GM11168 (cell line): ENCODE data around the gene STXBP6.

ENCODE experiments used
- in situ Hi-C: fragments of 300-500 bp; cut with MboI; formaldehyde crosslinking; loops from one replicate; pipeline ENCODE4 v1.12.0; 2022; ENCODE audit warnings: low sequenced_read_pairs; ENCODE audit not compliant: unreplicated experiment

STXBP6 gene

DNA sequence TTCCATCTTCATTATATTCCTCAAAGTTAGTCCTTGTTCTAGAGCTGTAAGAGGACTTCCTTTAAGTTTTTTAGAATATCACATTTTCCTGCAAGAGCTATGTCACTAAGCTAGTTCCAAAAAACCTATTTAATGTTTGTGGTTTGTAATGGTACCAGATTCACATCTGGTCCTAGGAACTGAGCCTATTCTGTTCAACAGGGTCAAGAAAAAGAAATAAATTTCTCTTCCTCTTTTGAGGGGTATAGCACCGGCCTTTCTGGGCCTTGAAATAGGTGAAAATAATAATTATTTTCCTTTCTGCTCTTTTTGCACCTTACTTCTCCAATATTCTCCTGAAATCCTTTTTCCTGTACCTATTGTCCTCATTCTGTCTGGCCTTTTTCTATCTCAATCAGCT lies 3.6 kb upstream of the STXBP6 start:
- in situ Hi-C loops, result loop anchor here (10.0 kb wide), 1 partner anchor 329 kb away; no protein-coding TSS in a partner anchor

- in situ Hi-C loops, result loop anchor here (10.0 kb wide), 1 partner anchor 328 kb away; no protein-coding TSS in a partner anchor
Observed at GRCh38 chr14:25052921-25053320, 3.0 kb upstream of the STXBP6 start.

GRCh38 chr14:25052385-25052784 lies 2.4 kb upstream of the STXBP6 start:
- in situ Hi-C loops, result loop anchor here (10.0 kb wide), 1 partner anchor 328 kb away; no protein-coding TSS in a partner anchor

DNA sequence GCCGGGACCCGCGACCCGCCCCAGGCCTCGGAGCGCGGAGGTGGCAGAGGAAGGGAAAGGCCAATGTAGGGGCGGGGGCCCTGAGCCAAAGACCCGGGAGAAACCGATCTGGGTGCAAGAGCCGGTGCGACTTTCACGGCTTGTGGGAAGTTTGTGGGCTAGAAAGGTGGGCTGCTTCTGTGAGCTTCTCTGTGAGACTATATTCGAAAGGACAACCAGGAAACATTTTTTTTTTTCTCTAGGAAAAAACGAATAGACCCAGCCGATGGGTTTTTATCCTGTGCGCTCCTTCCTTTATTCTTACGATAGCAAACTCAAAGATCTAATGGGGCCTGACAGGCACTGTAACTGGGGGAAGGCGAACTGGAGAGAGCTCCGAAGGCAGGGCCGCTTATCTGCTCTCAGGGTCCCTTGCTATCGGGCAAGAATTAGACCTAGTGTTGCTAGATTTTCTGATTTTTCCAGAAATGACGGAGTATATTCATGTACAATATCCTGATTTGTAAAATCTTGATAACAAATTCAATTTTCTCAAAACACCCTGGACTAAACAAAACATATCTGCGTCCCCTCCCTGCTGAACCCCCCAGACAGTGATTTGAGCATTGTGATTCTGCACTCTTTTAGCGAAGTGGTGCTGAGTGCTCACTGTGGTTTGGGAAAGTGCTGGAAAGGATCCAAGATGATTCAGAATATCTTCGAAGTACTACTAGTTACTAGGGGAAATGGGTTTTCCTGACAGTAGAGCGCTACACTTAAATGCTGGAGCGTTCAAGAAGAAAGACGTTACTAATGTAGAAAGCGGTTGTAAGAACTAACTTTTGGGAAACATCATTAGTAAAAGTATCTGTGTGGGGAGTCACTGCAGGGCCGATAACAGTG lies 563 bp upstream of the STXBP6 start:
- in situ Hi-C loops, result loop anchor here (10.0 kb wide), 1 partner anchor 326 kb away; no protein-coding TSS in a partner anchor

DNA sequence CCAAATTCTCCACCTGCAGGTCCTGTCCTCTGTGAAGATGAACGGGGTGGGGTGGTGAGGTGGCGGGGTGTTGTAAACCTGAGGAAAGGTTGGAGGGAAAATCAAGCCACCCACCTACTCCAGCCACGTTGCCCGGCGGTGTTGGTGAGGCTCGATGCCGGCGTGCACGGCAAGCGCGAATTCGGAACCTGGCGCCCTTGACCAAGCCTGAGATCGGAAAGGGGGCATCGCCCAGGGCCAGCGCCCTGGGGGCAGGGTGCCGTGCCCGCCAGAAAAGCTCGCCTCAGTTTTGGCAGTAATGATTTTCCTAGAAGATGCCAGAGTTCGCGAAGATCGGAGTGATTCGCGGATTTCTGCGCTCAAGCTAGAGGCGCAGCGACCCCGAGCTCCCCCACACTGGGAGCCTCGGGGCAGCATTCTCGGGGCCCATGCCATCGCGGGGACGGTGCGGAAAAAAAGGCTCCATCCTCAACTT lies 817 bp downstream of the STXBP6 start:
- in situ Hi-C loops, result no loop called here

- in situ Hi-C loops, result no loop called here
Observed at GRCh38 chr14:25048170-25049016, 1.6 kb downstream of the STXBP6 start.

DNA sequence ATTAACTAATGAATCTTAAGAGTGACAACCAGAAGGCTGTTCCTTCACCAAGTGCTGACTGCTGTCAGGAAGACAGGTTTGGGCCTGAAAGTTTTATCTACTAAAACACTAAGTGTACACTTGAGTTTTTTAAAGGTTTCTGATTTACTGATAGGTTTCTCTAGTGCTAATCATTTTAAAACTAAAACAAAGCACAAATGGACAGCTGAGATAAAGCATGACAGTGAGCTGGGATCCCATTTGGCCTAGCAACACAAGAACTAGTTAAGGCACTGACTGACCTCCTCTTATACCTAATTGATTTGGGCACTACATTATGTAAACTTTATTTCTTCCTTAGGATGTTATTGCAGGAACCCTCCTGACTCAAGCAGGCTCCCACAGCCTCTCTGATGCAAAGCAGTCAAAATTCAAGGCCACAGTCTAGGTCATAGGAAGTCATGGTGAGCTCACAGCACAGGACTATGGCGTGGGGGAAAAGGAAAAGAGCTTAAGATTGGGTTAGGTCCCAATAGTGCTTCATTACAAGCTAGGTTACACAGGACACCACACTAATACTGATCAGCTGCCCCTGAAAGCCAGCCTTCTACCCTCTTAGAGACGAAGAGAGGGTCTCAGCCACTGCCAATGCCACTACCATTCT lies 3.5 kb downstream of the STXBP6 start:
- in situ Hi-C loops, result no loop called here

- in situ Hi-C loops, result no loop called here
Observed at GRCh38 chr14:25044106-25044698, 5.7 kb downstream of the STXBP6 start.

DNA sequence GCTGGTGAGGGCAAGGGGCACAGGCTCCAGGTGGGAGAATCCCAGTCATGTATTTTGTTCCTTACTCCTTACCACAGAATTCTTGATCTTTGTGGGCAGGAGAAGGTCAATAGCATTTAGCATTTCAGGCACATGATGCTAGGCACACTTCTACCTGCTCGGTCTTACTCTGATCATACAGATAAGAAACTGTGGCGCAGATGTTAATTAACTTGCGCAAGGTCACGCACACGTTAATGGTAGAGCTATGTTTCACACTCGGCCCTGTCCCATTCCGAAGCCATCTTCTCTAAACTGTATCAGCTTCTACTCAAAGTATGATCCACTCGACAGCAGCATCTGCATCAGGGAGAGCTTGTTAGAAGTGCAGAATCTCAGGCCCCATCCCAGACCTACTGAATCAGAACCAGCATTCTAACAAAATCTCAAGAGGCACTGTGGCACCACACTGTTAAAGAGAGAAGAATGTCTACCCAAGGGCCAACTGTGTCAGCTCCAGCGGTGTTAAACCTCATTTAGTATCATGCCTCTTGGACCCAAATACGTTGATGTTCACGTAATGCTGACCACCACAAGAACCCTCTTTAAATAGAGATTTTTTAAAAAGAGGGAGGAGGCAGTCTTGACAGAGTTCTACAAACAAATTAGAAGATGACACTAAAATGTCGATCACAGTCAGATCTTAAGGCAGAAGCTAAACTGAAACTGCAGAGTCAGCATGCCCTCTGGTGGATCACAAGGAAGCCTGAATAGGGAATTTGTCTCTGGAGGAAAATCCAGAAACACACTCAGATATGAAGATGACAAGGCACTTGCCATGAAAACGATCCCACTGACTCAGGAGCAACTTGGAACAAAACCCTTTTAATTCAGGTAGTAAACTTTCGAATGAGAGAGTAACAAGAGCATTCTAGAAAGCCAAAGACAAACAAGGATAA lies 7.3 kb downstream of the STXBP6 start:
- in situ Hi-C loops, result no loop called here

DNA sequence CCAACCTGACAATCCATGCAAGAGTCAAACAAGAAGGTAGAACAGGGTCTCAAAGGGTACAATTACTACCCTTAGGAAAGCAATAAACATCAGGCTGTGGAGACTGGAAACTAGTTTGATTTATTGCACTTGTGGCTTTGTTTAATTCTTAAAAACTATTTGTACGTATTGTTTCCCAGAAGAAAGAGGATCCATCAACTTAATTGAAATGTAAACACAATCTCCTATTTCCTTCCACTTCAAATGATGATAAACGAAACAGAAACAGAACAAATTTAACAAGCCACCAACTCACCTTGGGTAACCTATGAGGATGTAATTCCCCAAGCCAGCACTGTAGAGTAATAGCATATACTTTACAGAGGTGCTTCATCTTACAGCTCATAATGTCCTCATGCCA lies 8.0 kb downstream of the STXBP6 start:
- in situ Hi-C loops, result no loop called here

DNA sequence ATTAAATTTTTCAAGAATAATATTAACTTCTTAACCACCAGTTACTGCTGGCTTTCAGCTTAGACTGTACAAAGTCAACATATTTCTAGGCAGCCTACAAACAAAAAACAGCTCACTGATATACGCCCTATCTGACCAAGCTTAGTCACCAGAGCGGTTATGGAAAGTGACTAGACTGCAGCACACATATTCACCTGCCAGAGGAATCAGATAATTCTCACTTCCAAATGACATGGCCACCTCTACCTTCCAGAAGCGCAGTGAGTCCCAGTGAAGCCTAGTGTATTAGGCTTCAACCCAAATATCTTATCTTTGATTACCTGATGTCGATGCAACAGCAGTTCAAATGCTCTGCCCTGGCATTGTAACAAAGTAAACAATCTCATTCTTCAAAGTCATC lies 8.5 kb downstream of the STXBP6 start:
- in situ Hi-C loops, result no loop called here

DNA sequence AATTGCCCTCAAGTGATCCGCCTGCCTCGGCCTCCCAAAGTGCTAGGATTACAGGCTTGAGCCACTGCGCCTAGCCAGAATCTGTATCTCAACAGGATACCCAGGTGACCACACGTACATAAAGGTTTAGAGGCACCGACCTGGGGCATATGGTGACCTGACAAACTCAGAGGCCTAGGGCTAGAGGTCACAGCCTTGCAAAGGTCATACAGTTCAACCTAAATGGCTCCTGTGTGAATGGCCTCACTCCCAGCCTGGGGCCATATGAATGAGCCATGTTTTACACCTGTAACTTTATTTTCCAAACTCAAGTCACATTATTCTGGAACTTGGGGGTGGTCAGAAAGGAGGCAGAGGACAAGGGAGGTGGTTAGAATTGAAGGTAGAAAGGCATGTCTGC lies 10.0 kb downstream of the STXBP6 start:
- in situ Hi-C loops, result no loop called here

DNA sequence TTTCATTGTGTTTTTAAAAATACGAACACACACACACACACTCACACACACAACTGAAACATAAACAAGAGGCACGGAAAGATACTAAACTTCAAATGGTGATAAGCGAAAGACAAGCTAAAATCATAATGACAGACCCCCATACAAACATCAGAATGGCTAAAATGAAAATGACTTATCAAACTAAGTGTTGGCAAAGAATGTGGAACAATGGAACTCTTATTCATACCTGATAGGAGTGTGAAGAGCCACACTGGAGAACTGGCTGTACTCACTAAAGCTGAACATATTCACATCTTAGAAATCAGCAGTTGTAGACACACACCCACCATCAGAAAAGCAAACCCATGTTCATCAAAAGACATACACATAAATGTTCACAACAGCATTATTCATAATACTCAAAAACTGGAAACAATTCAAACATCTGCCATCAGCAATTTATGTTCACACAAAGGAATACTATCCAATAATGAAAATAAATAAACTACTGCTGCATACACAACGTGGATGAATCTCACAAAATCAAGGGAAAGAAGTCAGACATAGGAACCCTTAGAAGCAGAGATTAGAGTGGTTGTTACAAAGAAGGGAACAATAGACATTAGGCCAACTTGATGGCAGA lies 11.8 kb downstream of the STXBP6 start:
- in situ Hi-C loops, result no loop called here

GRCh38 chr14:25037032-25037431 lies 12.9 kb downstream of the STXBP6 start:
- in situ Hi-C loops, result no loop called here

GRCh38 chr14:25034803-25035681 lies 14.9 kb downstream of the STXBP6 start:
- in situ Hi-C loops, result no loop called here

DNA sequence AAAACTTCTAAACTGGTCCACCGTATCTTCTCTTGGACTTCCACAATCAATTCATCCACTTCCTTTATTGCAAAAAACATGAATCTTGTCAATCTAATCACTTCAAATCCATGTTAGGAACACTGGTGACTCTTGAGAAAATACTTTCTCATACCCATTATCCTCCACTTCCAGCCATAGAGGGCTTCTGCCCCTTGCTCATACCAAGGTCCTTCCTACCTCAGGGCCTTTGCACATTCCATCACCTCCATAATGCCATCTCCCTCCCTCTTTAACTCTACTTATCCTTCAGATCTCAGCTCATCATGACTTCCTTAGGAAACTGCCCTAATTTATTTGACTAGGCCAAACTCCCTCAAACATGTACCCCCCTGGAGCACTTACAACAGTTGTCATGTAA lies 16.6 kb downstream of the STXBP6 start:
- in situ Hi-C loops, result no loop called here

DNA sequence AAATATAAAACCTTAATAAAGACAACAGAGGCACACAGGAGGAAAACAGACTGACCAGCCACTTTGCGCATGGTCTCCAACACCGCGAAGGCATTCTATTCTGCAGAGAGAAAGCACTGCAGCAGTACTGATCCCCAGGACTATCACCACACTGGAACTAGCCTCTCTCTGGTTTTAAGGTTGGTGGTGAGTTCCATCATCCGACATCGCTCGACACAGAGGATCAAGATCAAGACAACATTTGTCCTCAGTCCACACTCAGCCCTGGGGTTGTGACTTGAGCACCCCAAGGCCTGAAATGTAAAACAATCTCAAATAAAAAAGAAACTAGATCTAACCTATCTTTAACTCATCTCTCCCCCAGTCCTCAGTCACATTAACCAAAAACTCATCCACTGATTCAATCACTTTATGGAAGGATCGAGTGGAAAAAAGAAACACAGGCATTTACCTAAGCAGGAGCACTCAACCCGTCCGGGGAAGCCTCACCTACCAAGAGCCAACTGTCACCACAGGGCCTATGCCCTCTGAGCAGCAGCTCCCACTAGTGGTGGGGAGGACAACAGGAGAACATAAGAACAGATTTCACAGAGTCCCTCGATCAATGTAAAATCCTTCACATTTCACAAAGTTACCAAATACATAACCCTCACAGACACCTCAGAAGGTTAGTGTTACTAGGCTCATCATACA lies 17.7 kb downstream of the STXBP6 start:
- in situ Hi-C loops, result no loop called here
